B cell (primary cell): ENCODE data around the gene NUMB.

Experiments used
- EZH2 ChIP-seq: IDR thresholded peaks from 2 replicates; pipeline ENCODE4 v1.6.1; 2012; ENCODE audit warnings: borderline replicate concordance, low read depth, mild to moderate bottlenecking, moderate library complexity, low read length; ENCODE audit not compliant: insufficient read depth, poor library complexity, severe bottlenecking
- TF ChIP-seq, protein P1 (sequence below): fragments of 200-600 bp; IDR thresholded peaks from one replicate; pipeline ENCODE4 v1.8.0; 2022; ENCODE audit warnings: antibody characterized with exemption, mild to moderate bottlenecking

DNA sequence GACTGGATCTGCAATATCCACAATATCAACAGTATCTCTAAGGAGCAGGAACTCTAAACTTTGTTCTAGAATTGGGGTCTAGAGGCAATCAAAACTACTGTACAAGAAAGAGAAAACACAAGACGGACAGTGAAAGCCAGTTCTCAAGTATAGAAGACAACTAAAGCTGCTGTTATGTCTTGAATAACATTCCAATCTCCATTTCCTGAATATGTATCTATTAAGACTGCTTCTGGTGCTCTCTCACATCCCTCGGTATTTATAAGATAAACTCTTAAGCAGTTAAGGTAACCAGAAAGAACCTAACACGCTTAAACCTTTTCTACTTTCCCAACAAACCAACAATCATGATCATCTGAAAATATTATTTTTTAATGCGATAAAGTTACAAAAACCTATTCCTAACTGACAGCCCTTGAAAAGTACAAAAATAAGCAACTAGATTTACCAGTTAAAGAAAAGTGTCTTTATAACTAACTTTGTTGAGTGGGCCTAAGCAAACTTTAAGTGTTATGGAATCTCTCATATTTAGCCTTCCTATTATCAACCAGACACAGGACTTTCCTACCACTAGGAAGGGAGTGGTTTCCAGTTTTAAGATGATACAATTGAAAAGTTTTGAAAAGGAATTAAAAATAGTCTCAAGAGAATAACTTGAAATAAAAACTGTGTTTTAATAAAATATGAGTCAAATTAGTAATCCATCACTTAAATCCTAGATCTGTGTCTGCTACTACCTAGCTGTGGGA lies 30.7 kb downstream of the NUMB start:
- TF ChIP-seq, protein P1, sequence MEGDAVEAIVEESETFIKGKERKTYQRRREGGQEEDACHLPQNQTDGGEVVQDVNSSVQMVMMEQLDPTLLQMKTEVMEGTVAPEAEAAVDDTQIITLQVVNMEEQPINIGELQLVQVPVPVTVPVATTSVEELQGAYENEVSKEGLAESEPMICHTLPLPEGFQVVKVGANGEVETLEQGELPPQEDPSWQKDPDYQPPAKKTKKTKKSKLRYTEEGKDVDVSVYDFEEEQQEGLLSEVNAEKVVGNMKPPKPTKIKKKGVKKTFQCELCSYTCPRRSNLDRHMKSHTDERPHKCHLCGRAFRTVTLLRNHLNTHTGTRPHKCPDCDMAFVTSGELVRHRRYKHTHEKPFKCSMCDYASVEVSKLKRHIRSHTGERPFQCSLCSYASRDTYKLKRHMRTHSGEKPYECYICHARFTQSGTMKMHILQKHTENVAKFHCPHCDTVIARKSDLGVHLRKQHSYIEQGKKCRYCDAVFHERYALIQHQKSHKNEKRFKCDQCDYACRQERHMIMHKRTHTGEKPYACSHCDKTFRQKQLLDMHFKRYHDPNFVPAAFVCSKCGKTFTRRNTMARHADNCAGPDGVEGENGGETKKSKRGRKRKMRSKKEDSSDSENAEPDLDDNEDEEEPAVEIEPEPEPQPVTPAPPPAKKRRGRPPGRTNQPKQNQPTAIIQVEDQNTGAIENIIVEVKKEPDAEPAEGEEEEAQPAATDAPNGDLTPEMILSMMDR = no peak
- TF ChIP-seq EZH2 = no peak
